Keratinocyte (primary cell): ENCODE data around the gene NFATC2. TPM values are rescaled to one million over a fixed set of nuclear protein-coding genes. Genes with fewer than 3 reads are reported as not detected.
A peak's percentile ranks its signal among the peaks of the same experiment; 100 is the strongest.

Experiments used
- DNase-seq: peaks from one replicate; pipeline ENCODE4 v3.0.0-alpha.2; 2011; ENCODE audit warnings: low read depth, missing footprints, low spot score
- FAIRE-seq: peaks from 2 replicates; lab custom pipeline; 2011; peaks lifted over from hg19 to GRCh38; lab: Jason Lieb, UNC
- H2AFZ ChIP-seq: 2 replicates; pipeline ENCODE4 v1.6.0; 2012; ENCODE audit warnings: low read length, control low read depth, inconsistent platforms; ENCODE audit not compliant: control insufficient read depth
- H3K27ac ChIP-seq: 2 replicates; pipeline ENCODE4 v1.5.1; 2011; ENCODE audit warnings: low read length; ENCODE audit not compliant: control insufficient read depth, insufficient read depth
- H3K27me3 ChIP-seq: 3 replicates; pipeline ENCODE4 v1.6.0; 2011; ENCODE audit warnings: low read length; ENCODE audit not compliant: control insufficient read depth, insufficient read depth; ENCODE audit errors: extremely low read depth
- H3K36me3 ChIP-seq, 2 experiments: 2 replicates in 1 of 2; 3 replicates in 1 of 2; pipeline ENCODE4 v1.5.1; 2011; ENCODE audit warnings: low read length in 2 of 2, mild to moderate bottlenecking in 1 of 2; ENCODE audit not compliant: control insufficient read depth in 2 of 2, insufficient read depth in 2 of 2; ENCODE audit errors: extremely low read depth in 1 of 2
- H3K4me1 ChIP-seq: 3 replicates; pipeline ENCODE4 v1.5.1; 2011; ENCODE audit warnings: low read length; ENCODE audit not compliant: control insufficient read depth, insufficient read depth; ENCODE audit errors: extremely low read depth
- H3K4me2 ChIP-seq: 3 replicates; pipeline ENCODE4 v1.6.0; 2011; ENCODE audit warnings: low read depth, low read length; ENCODE audit not compliant: control insufficient read depth, insufficient read depth; ENCODE audit errors: extremely low read depth
- H3K4me3 ChIP-seq, 3 experiments: fragments of 200-600 bp in 1 of 3; sonication (generic) in 1 of 3; 2 replicates in 2 of 3; 3 replicates in 1 of 3; pipeline ENCODE4 v1.5.1; 2011 to 2016; ENCODE audit warnings: low read length in 3 of 3, mild to moderate bottlenecking in 3 of 3, control low read depth in 2 of 3, inconsistent platforms in 1 of 3, low read depth in 1 of 3, mixed read lengths in 1 of 3, mixed run types in 1 of 3, moderate library complexity in 1 of 3; ENCODE audit not compliant: control insufficient read depth in 2 of 3, insufficient read depth in 2 of 3; ENCODE audit errors: extremely low read depth in 1 of 3
- H3K79me2 ChIP-seq: 2 replicates; pipeline ENCODE4 v1.6.0; 2012; ENCODE audit warnings: low read length; ENCODE audit not compliant: control insufficient read depth, insufficient read depth
- H3K9ac ChIP-seq: 3 replicates; pipeline ENCODE4 v1.6.0; 2011; ENCODE audit warnings: low read length; ENCODE audit not compliant: control insufficient read depth, insufficient read depth; ENCODE audit errors: extremely low read depth
- H3K9me1 ChIP-seq: 3 replicates; pipeline ENCODE4 v1.6.0; 2011; ENCODE audit warnings: low read length; ENCODE audit not compliant: control insufficient read depth, insufficient read depth; ENCODE audit errors: extremely low read depth
- H3K9me3 ChIP-seq: 2 replicates; pipeline ENCODE4 v1.5.1; 2012; ENCODE audit warnings: low read depth, low read length; ENCODE audit not compliant: control insufficient read depth
- H4K20me1 ChIP-seq: 3 replicates; pipeline ENCODE4 v1.6.0; 2011; ENCODE audit warnings: low read length; ENCODE audit not compliant: control insufficient read depth, insufficient read depth; ENCODE audit errors: extremely low read depth
- CTCF ChIP-seq, 3 experiments: IDR thresholded peaks in 1 of 3; conservative IDR thresholded peaks in 1 of 3; optimal IDR thresholded peaks in 1 of 3; 2 replicates in 2 of 3; 3 replicates in 1 of 3; pipeline versions ENCODE3 to v1.5.1; 2011; ENCODE audit warnings: low read length in 3 of 3, mild to moderate bottlenecking in 3 of 3, moderate library complexity in 2 of 3, control low read depth in 1 of 3, inconsistent platforms in 1 of 3; ENCODE audit not compliant: insufficient read depth in 2 of 3; ENCODE audit errors: extremely low read depth in 1 of 3
- EZH2 ChIP-seq: IDR thresholded peaks from one replicate; pipeline ENCODE4 v1.6.1; 2012; ENCODE audit warnings: inconsistent platforms, mild to moderate bottlenecking, low read length, moderate library complexity
- dilution Hi-C: fragments of 300-500 bp; cut with MboI; formaldehyde crosslinking; loops from one replicate; pipeline ENCODE4 v1.7.0; 2020; ENCODE audit warnings: low sequenced_read_pairs; ENCODE audit not compliant: extremely low pct_ligation_motif_present
- polyA plus RNA-seq, 5 experiments: library from polyadenylated mRNA; depleted of rRNA in 3 of 5; stranded (reverse) in 3 of 5; stranded (forward) in 1 of 5; unstranded in 1 of 5; fragments of >200 nt; gene quantifications; 1 replicate in 1 of 5; 2 replicates in 3 of 5; 3 replicates in 1 of 5; pipeline versions ENCODE4 v1.2.1 to v1.2.3, GENCODE V29; 2011 to 2012; ENCODE audit warnings: missing spikeins in 2 of 5, low read depth in 1 of 5, low replicate concordance in 1 of 5

Gene NFATC2
- polyA plus RNA-seq, 1 donor (not counting 4 experiments of a cell fraction or from before 2014, with no cell fraction given), result 0.05 TPM

GRCh38 chr20:51565298-51566144 is 23.0 kb upstream of the NFATC2 start:
- Histone ChIP-seq H3K79me2 (no peaks in the 10 kb centered on the region), H3K9ac (no peak overlapping the region), H2AFZ (no peak overlapping the region), H3K9me3 (no peaks in the 10 kb centered on the region), H3K4me1 (peaks cover 25% of the 10 kb centered on the region), H3K9me1 (no peaks in the 10 kb centered on the region), H3K4me3 (no peak overlapping the region), H3K27me3 (peaks cover 51% of the 10 kb centered on the region), H3K4me2 (no peak overlapping the region), H4K20me1 (no peaks in the 10 kb centered on the region), H3K36me3 (no peaks in the 10 kb centered on the region), H3K27ac (no peak overlapping the region)
- dilution Hi-C loops, result no loop called here
- TF ChIP-seq EZH2, result no peak
- TF ChIP-seq CTCF (optimal IDR thresholded peaks at IDR 0.05 in 1 of 3, IDR thresholded peaks at IDR 0.05 in 1 of 3, conservative IDR thresholded peaks at IDR 0.05 in 1 of 3; ENCODE audit: extremely low read depth in 1 of 3, insufficient read depth in 2 of 3, low read length in 3 of 3), result no peak
- DNase-seq (no peak), FAIRE-seq (no peak)

- peaks cover 25% of the 10 kb centered on the region for H3K4me1 ChIP-seq
- H3K36me3 ChIP-seq, result no peaks in the 10 kb centered on the region
- no peak overlapping the region for H2AFZ ChIP-seq
- no peaks in the 10 kb centered on the region for H3K79me2 ChIP-seq
- FAIRE-seq (no peak), DNase-seq (no peak)
- no peaks in the 10 kb centered on the region for H3K9me1 ChIP-seq
- dilution Hi-C loops, result no loop called here
- H3K9me3 ChIP-seq, result no peaks in the 10 kb centered on the region
- peaks cover 66% of the 10 kb centered on the region for H3K27me3 ChIP-seq
- H3K4me2 ChIP-seq, result peak overlapping the region; percentile 8
- H3K9ac ChIP-seq, result no peak overlapping the region
- TF ChIP-seq EZH2 (no peak), CTCF (optimal IDR thresholded peaks at IDR 0.05 in 1 of 3, IDR thresholded peaks at IDR 0.05 in 1 of 3, conservative IDR thresholded peaks at IDR 0.05 in 1 of 3; ENCODE audit: extremely low read depth in 1 of 3, insufficient read depth in 2 of 3, low read length in 3 of 3) (no peak)
- no peak overlapping the region for H3K4me3 ChIP-seq
- no peak overlapping the region for H3K27ac ChIP-seq
- no peaks in the 10 kb centered on the region for H4K20me1 ChIP-seq
Observed at GRCh38 chr20:51563486-51564332, 21.2 kb upstream of the NFATC2 start.
